ENCODE data around the gene SLC35C1. TPM values are rescaled to one million over a fixed set of nuclear protein-coding genes. Genes with fewer than 3 reads are reported as not detected.

The SLC35C1 gene
- total and polyA plus RNA-seq, 2 of the 8 experiments (the other 6 are each of a cell fraction or from before 2014, with no cell fraction given) = 4.6 to 10.6 TPM

- peak; percentile 45 for TF ChIP-seq SIX5 (IDR thresholded peaks at IDR 0.05; ENCODE audit: low read depth, low read length)
- no peak for TF ChIP-seq EP300 (IDR thresholded peaks at IDR 0.05; ENCODE audit: borderline replicate concordance in 1 of 2, low read depth in 2 of 2, low read length in 2 of 2)
- TF ChIP-seq SRF (IDR thresholded peaks at IDR 0.05; ENCODE audit: low read depth, low read length) = no peak
- TF ChIP-seq JUN (IDR thresholded peaks at IDR 0.05; ENCODE audit: low read depth, low read length) = no peak
- TF ChIP-seq ASH2L (IDR thresholded peaks at IDR 0.05; ENCODE audit: low read length) = no peak
- no peak for TF ChIP-seq YY1 (IDR thresholded peaks at IDR 0.05; ENCODE audit: low read depth, low read length)
Observed at GRCh38 chr11:45801723-45802315, 3.1 kb upstream of the SLC35C1 start (continued).

Measured in H1 (cell line).